ENCODE results near the gene KCNT2.

The KCNT2 gene

DNA sequence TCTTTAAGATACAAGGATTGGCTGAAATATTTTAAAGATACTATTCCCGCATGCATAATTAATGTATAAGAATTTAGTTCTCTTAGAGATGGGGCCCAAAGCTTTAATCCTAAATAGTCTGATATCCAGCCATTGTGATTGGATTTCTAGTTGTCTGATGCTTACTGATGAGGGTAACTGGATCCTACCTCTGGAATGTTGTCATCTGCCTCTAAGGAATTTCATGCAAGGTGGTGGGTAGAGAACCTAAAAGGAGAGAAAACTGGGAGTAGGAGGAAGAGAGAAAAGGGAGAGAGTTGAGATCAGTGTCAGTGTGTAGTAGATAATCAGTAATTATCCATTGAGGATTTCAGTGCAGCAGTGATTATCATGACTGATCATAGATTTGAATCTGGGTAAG lies 295.5 kb downstream of the KCNT2 start:
- no peak overlapping the region for H3K9ac ChIP-seq (ENCODE audit: low read length)
- no peaks in the 10 kb centered on the region for H4K20me1 ChIP-seq (ENCODE audit: insufficient read depth, low read length)
- H3K27ac ChIP-seq (ENCODE audit: low read length), result no peak overlapping the region
- H3K36me3 ChIP-seq (replicated peaks; ENCODE audit: low read depth, low read length), result peaks cover 8% of the 10 kb centered on the region
- no peak overlapping the region for H2AFZ ChIP-seq (ENCODE audit: low read depth, low read length)
- H3K79me2 ChIP-seq (ENCODE audit: low read length), result no peaks in the 10 kb centered on the region
- no peak overlapping the region for H3K4me3 ChIP-seq (ENCODE audit: low read length)
- peaks cover 7% of the 10 kb centered on the region; the same call in 1 of the 2 replicates for H3K9me3 ChIP-seq (ENCODE audit: insufficient read depth, low read length)
- no peaks in the 10 kb centered on the region for H3K27me3 ChIP-seq (ENCODE audit: low read depth, low read length)
- H3K4me2 ChIP-seq (ENCODE audit: low read length), result no peak overlapping the region
- TF ChIP-seq, protein P1, sequence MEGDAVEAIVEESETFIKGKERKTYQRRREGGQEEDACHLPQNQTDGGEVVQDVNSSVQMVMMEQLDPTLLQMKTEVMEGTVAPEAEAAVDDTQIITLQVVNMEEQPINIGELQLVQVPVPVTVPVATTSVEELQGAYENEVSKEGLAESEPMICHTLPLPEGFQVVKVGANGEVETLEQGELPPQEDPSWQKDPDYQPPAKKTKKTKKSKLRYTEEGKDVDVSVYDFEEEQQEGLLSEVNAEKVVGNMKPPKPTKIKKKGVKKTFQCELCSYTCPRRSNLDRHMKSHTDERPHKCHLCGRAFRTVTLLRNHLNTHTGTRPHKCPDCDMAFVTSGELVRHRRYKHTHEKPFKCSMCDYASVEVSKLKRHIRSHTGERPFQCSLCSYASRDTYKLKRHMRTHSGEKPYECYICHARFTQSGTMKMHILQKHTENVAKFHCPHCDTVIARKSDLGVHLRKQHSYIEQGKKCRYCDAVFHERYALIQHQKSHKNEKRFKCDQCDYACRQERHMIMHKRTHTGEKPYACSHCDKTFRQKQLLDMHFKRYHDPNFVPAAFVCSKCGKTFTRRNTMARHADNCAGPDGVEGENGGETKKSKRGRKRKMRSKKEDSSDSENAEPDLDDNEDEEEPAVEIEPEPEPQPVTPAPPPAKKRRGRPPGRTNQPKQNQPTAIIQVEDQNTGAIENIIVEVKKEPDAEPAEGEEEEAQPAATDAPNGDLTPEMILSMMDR (IDR thresholded peaks at IDR 0.05; ENCODE audit: low read depth, low read length), result no peak
- H3K4me1 ChIP-seq (ENCODE audit: low read length), result peaks cover 19% of the 10 kb centered on the region

DNA sequence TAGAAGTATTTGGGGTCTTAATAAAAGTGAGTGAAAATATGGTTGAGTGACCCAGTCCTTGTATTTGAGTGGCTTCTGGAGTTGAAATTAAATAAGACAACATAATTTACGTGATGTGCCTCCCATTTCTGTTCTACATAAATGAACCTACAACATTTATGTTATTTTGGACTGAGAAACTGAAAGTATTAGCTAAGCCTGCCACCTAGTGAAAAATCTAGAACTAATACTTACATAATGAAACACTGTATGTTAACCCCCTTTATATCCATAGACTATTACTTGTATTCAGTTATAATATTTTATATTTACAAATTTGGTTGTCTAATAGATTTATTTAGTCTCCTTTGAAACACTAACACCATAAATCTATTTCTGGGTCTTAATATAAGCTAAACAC lies 298.9 kb downstream of the KCNT2 start:
- no peak for TF ChIP-seq EZH2phosphoT487 (IDR thresholded peaks at IDR 0.05; ENCODE audit: low read depth)
- TF ChIP-seq, protein P1 (IDR thresholded peaks at IDR 0.05; ENCODE audit: low read depth, low read length), result peak; percentile 78
- Histone ChIP-seq H3K4me3 (ENCODE audit: low read length) (no peak overlapping the region), H3K4me2 (ENCODE audit: low read length) (peak overlapping the region; percentile 49)

DNA sequence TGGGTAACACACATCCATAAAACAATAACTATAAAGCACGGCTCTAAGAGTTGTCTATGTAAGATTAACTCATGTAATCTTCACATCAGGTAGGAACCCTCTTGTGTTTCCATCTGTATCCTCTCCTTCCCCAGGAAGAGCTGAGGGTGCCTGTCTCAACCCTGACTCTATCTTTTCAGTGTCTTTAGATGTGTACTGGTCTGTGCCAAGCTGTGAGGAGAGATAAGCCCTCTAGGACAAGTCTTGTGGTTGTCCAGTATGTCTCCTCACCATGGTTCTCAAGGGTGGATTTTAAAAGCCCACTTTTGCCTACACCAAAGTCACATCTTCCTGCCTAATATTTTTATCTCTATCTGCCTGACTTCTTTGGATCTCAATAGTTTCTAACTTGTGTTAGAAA lies 300.1 kb downstream of the KCNT2 start:
- H3K27ac ChIP-seq (ENCODE audit: low read length), result no peak overlapping the region
- H3K27me3 ChIP-seq (ENCODE audit: low read depth, low read length), result no peaks in the 10 kb centered on the region
- no peak for TF ChIP-seq EZH2phosphoT487 (IDR thresholded peaks at IDR 0.05; ENCODE audit: low read depth)
- TF ChIP-seq, protein P1 (IDR thresholded peaks at IDR 0.05; ENCODE audit: low read depth, low read length), result no peak
- H3K4me2 ChIP-seq (ENCODE audit: low read length), result no peak overlapping the region
- H3K79me2 ChIP-seq (ENCODE audit: low read length), result no peaks in the 10 kb centered on the region
- peaks cover 13% of the 10 kb centered on the region for H3K36me3 ChIP-seq (replicated peaks; ENCODE audit: low read depth, low read length)
- H3K9me3 ChIP-seq (ENCODE audit: insufficient read depth, low read length), result peaks cover 7% of the 10 kb centered on the region; the same call in 1 of the 2 replicates
- H3K4me3 ChIP-seq (ENCODE audit: low read length), result no peak overlapping the region
- no peaks in the 10 kb centered on the region for H4K20me1 ChIP-seq (ENCODE audit: insufficient read depth, low read length)
- H3K9ac ChIP-seq (ENCODE audit: low read length), result no peak overlapping the region
- peak overlapping the region; percentile 2; the same call in 1 of the 2 replicates for H2AFZ ChIP-seq (ENCODE audit: low read depth, low read length)
- peaks cover 9% of the 10 kb centered on the region for H3K4me1 ChIP-seq (ENCODE audit: low read length)

More for the DNA sequence above, 298.9 kb downstream of the KCNT2 start:
- no peaks in the 10 kb centered on the region for H3K27me3 ChIP-seq (ENCODE audit: low read depth, low read length)
- no peaks in the 10 kb centered on the region for H3K79me2 ChIP-seq (ENCODE audit: low read length)
- peak overlapping the region; percentile 77 for H2AFZ ChIP-seq (ENCODE audit: low read depth, low read length)
- H4K20me1 ChIP-seq (ENCODE audit: insufficient read depth, low read length), result no peaks in the 10 kb centered on the region
- peaks cover 13% of the 10 kb centered on the region for H3K36me3 ChIP-seq (replicated peaks; ENCODE audit: low read depth, low read length)
- no peak overlapping the region for H3K27ac ChIP-seq (ENCODE audit: low read length)
- no peak overlapping the region for H3K9ac ChIP-seq (ENCODE audit: low read length)
- H3K4me1 ChIP-seq (ENCODE audit: low read length), result peaks cover 16% of the 10 kb centered on the region
- peaks cover 7% of the 10 kb centered on the region; the same call in 1 of the 2 replicates for H3K9me3 ChIP-seq (ENCODE audit: insufficient read depth, low read length)

DNA sequence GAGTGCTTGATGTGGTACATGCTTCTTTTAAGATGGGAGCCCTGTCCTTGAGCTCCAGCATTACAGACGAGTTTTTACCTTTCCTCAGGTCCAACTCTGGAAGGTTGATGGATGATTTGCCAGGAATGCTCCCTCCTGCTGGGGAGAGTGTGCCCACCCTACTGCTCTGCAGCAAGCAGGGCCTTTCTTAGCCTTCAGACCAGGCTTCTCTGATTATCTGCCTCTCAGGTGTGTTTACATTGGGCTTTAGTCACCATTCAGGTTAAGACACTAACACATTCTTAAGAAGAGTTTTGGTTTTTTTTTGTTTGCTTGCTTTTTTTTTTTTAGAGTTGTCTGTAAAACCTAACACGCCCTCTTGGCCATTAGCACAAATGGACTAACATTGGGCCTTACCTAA lies 301.8 kb downstream of the KCNT2 start:
- Histone ChIP-seq H3K4me2 (ENCODE audit: low read length) (no peak overlapping the region), H3K27me3 (ENCODE audit: low read depth, low read length) (no peaks in the 10 kb centered on the region), H3K36me3 (replicated peaks; ENCODE audit: low read depth, low read length) (peaks cover 13% of the 10 kb centered on the region), H2AFZ (ENCODE audit: low read depth, low read length) (peak overlapping the region; percentile 52), H3K4me1 (ENCODE audit: low read length) (peaks cover 6% of the 10 kb centered on the region; the same call in 1 of the 2 replicates), H3K9ac (ENCODE audit: low read length) (no peak overlapping the region), H3K27ac (ENCODE audit: low read length) (no peak overlapping the region), H3K79me2 (ENCODE audit: low read length) (no peaks in the 10 kb centered on the region), H3K4me3 (ENCODE audit: low read length) (no peak overlapping the region), H4K20me1 (ENCODE audit: insufficient read depth, low read length) (no peaks in the 10 kb centered on the region), H3K9me3 (ENCODE audit: insufficient read depth, low read length) (peaks cover 7% of the 10 kb centered on the region; the same call in 1 of the 2 replicates)
- no peak for TF ChIP-seq EZH2phosphoT487 (IDR thresholded peaks at IDR 0.05; ENCODE audit: low read depth)
- TF ChIP-seq, protein P1 (IDR thresholded peaks at IDR 0.05; ENCODE audit: low read depth, low read length), result no peak

Measured in OCI-LY3 (cell line).